Activated CD8-positive, alpha-beta memory T cell treated with anti-CD3 and anti-CD28 coated beads for 36 hours (primary cell): ENCODE data around the gene SIGLEC1. TPM values are rescaled to one million over a fixed set of nuclear protein-coding genes. Genes with fewer than 3 reads are reported as not detected.

Source experiments
- CTCF ChIA-PET: fragments of 350-600 bp; sonication (Branson Sonifier 250); formaldehyde crosslinking; loops from one replicate; lab custom pipeline; 2021; ENCODE audit warnings: antibody characterized with exemption; lab: Charles Lee
- POLR2A ChIA-PET: fragments of 350-600 bp; sonication (Branson Sonifier 250); formaldehyde crosslinking; loops from one replicate; lab custom pipeline; 2021; ENCODE audit warnings: antibody characterized with exemption; lab: Charles Lee
- total RNA-seq, 2 experiments: library from RNA; stranded (reverse); gene quantifications; one replicate each; pipeline ENCODE4 v1.2.3, GENCODE V29; 2021

Gene SIGLEC1
- total RNA-seq, 2 experiments from 2014 or later, result not detected

- POLR2A ChIA-PET, result no interaction called here
- CTCF ChIA-PET, result interaction anchor here (0.6 to 2.9 kb wide), 8 partner anchors 10 to 94 kb away, joined by 3 to 24 read pairs (median 3); no protein-coding TSS in a partner anchor
Observed at GRCh38 chr20:3674995-3675900, 37.2 kb downstream of the SIGLEC1 start.

GRCh38 chr20:3674447-3674846, 38.0 kb downstream of the SIGLEC1 start:
- POLR2A ChIA-PET, result no interaction called here
- CTCF ChIA-PET, result interaction anchor here (0.7 to 1.2 kb wide), 3 partner anchors 30 to 76 kb away, joined by 3 to 5 read pairs (median 4); no protein-coding TSS in a partner anchor

GRCh38 chr20:3673221-3674070, 39.0 kb downstream of the SIGLEC1 start:
- ChIA-PET CTCF (interaction anchor here (0.6 to 1.2 kb wide), 3 partner anchors 17 to 141 kb away, joined by 3 to 5 read pairs (median 4); no protein-coding TSS in a partner anchor), POLR2A (no interaction called here)

DNA sequence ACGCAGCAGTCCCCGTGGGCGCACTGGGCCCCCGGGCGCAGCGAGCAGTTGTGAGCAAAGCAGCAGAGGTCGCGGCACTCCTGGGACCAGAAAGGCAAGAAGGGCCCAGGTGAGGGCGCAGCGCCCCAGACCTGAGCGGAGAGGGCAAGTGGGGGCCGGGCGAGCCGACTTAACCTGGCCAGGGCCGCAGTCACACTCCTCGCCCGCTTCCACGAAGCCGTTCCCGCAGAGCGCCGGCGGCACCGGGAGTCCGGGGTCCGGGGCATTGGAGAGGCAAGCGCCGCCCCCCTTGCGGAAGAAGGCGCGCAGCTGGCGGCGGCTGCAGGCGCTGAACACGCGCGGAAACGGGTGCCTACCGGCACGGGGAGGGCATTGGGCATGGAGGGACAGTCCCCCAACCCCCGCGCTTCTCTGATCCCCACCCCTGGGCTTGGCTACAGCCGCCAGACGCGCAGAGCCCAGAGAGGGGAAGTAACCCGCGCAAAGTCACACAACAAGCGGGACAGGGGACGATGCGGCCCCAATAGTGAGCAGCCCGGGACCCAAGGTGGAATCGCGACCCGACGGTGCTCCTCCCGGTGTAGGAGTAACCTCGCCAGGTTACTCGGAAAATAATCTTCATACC, 39.7 kb downstream of the SIGLEC1 start:
- POLR2A ChIA-PET, result interaction anchor here (0.6 kb wide), 1 partner anchor 1253 kb away, joined by 6 read pairs; no protein-coding TSS in a partner anchor
- CTCF ChIA-PET, result interaction anchor here (0.6 to 1.2 kb wide), 2 partner anchors 18 to 141 kb away, joined by 4 to 5 read pairs; no protein-coding TSS in a partner anchor

DNA sequence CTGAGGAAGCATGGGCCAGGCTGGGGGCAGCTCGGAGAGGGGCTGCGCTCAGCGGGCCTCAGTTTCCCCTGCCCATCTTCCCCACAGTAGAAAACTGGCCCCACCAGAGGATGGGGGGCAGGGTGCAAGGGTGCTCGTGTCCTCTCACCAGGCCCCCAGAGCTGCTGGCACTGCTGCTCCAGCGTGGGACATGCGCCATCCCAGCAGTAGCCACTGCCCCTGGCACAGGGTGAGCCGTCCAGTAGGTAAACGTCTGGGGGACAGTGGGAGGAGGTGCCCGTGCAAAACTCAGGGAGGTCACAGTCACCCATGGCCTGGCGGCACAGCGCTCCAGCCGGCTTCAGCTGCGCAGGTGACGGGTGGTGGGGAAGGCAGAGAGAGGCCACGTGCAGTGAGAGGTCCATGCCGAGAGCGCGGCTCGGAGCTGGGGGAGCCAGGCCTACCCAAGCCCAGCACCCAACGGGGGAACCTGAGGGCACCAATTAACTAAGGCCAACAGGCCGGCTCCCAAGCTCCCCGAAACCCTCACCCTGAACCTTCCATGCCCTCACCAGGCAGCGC, 40.3 kb downstream of the SIGLEC1 start:
- CTCF ChIA-PET, result no interaction called here
- POLR2A ChIA-PET, result interaction anchor here (0.6 kb wide), 1 partner anchor 1254 kb away, joined by 6 read pairs; no protein-coding TSS in a partner anchor

DNA sequence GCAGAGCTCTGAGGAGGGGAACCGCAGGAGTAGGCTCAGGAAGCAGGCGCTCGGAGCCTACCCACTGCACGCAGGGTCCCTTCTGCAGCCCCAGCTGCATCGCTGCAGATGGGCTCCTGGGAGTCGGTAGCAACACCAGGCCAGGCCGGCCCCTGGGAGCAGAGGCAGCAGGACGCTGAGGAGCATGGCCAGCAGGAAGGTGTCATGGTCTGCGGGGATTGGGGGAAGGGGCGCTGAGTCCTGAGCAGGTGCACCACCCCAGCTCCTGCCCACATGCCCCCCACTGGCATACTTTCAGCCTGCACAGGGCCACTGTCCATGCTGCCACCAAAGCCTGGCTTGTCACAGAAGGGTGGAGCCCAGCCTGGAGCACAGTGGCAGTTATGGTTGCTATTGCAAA, 41.5 kb downstream of the SIGLEC1 start:
- POLR2A ChIA-PET, result no interaction called here
- CTCF ChIA-PET, result interaction anchor here (0.6 kb wide), 1 partner anchor 61 kb away, joined by 3 read pairs; no protein-coding TSS in a partner anchor

GRCh38 chr20:3670511-3670910, 41.9 kb downstream of the SIGLEC1 start:
- ChIA-PET CTCF (interaction anchor here (0.6 to 1.6 kb wide), 4 partner anchors 41 to 98 kb away, joined by 3 read pairs; no protein-coding TSS in a partner anchor), POLR2A (no interaction called here)

DNA sequence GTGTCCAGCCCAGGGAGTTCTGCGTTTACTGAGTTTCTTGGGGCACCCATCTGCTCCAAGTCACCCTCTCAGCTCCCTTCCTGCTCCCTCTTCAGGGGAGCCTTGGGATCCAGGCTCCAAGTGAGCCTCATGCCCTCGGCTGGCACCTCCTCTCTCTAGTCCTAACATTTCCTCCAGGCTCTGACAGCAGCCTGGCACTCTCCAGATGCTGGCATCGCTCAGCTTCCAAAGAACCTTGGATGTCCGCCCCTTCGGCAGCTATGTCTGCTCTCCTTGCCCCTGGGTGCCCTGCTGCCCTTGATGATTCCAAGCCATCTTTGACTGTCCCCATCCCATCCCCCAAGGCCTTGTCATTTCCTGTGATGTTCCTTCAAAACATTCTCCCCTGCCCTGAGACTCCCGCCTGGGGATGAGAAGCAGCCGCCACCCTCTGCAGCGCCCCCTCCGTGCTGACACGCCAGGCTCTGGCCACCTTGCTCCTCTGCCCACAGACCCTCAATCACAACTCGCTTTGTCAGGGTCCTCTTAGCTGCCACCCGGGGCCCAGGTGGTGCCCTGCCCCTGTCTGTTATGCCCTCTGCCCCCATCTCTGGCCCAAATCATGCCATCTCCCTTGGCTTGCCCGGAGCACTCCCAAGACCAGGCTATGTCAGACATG, 42.6 kb downstream of the SIGLEC1 start:
- CTCF ChIA-PET, result interaction anchor here (0.7 to 1.6 kb wide), 3 partner anchors 41 to 99 kb away, joined by 3 read pairs; no protein-coding TSS in a partner anchor
- POLR2A ChIA-PET, result interaction anchor here (0.5 kb wide), 1 partner anchor 321 kb away, joined by 4 read pairs; no protein-coding TSS in a partner anchor

- POLR2A ChIA-PET, result no interaction called here
- CTCF ChIA-PET, result interaction anchor here (2.3 kb wide), 1 partner anchor 9 kb away, joined by 7 read pairs; no protein-coding TSS in a partner anchor
Observed at GRCh38 chr20:3667434-3668037, 44.9 kb downstream of the SIGLEC1 start.

DNA sequence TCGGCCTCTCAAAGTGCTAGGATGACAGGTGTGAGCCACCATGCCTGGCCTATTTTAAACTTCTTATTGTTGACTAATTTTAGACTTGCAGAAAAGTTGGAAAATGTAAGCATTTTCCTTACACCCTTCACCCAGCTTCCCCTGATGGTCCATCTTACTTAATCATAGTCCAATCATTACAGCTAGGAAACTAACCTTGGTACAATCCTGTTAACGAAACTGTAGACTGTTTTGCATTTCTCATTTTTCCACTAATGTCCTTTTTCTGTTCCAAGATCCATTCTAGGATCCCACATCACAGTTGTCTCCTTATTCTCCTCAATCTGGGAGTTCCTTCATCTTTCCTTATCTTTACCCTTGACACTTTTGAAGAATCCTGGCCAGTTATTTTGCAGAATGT, 48.5 kb downstream of the SIGLEC1 start:
- POLR2A ChIA-PET, result no interaction called here

DNA sequence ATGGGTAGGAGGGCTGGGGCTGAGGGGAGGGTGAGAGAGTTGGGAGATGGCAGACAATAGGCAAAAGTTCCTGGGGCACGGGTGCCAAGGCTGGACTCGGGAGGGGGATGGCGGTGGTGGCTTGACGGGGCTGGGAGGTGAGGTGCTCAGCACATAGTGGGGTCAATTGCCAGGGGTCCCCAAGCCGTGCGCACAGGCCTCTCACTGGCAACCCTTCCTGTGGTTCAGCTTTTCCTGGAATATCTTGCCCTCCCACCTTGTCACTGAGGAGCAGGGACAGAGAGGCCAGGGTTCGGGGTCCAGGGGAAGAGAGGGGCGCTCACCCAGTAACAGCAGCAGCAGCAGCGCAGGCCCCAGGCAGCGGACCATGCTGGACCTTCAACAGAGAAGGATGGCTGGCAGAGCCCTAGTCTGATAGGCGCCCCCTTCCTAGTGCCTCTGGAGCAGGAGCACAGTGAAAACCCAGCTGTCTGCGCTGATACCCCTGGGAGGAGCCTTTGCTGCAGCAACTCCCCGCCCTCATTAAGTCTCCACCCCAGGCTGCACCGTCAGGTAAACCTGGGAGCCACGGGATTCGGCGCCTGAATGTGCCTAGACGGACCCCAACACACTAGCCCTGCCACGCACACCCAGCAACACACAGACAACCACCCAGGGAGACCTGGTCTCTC, 49.2 kb downstream of the SIGLEC1 start, which contains the start of gene GFRA4:
Gene GFRA4, minus strand, starts transcription at position 369 of the 671 bp plus-strand sequence. Its CDS starts 0 bp downstream, at position 369.
- CTCF ChIA-PET, result no interaction called here

More for the DNA sequence above, 48.5 kb downstream of the SIGLEC1 start:
- CTCF ChIA-PET, result interaction anchor here (3.2 kb wide), 1 partner anchor 12 kb away, joined by 12 read pairs; no protein-coding TSS in a partner anchor

More for the DNA sequence above, 49.2 kb downstream of the SIGLEC1 start, which contains the start of gene GFRA4:
- POLR2A ChIA-PET, result no interaction called here

Other genes with a start within 250 kb of the SIGLEC1 start
- gene ATRN, start 241.6 kb downstream of the SIGLEC1 start, total RNA-seq, result 10 to 100 TPM; 10.9 to 11.6 TPM
- not detected for gene GFRA4, start 49.2 kb downstream of the SIGLEC1 start, total RNA-seq
- gene ADAM33, start 30.6 kb downstream of the SIGLEC1 start, total RNA-seq, result not detected
- gene HSPA12B, start 20.1 kb upstream of the SIGLEC1 start, total RNA-seq, result not detected
- 10 to 100 TPM; 72.3 to 72.4 TPM for gene ADISSP, start 55.2 kb upstream of the SIGLEC1 start, total RNA-seq
- under 1 TPM in 1 of 2 experiments, not detected in 1; 0.10 TPM for gene SPEF1, start 68.8 kb upstream of the SIGLEC1 start, total RNA-seq
- 10 to 100 TPM; 65.5 to 68.2 TPM for gene CENPB, start 74.1 kb upstream of the SIGLEC1 start, total RNA-seq
- 10 to 100 TPM; 58.6 to 58.8 TPM for gene CDC25B, start 83.7 kb upstream of the SIGLEC1 start, total RNA-seq
- 10 to 100 TPM; 13.6 to 15.2 TPM for gene AP5S1, start 107.9 kb upstream of the SIGLEC1 start, total RNA-seq
- 10 to 100 TPM; 32.4 to 33.0 TPM for gene MAVS, start 134.2 kb upstream of the SIGLEC1 start, total RNA-seq
- 10 to 100 TPM; 55.0 to 55.1 TPM for gene PANK2, start 176.8 kb upstream of the SIGLEC1 start, total RNA-seq